A673 (cell line): ENCODE data around the gene CLEC5A. TPM values are rescaled to one million over a fixed set of nuclear protein-coding genes. Genes with fewer than 3 reads are reported as not detected.

Experiments
- BruUV-seq: library from RNA; stranded (reverse); fragments of 400-500 nt; replicated peaks from 2 replicates; lab custom pipeline; 2021; lab: Mats Ljungman, UMichigan
- CTCF ChIA-PET: fragments of 300-600 bp; sonication (Branson Sonifier 250); formaldehyde crosslinking; loops from one replicate; lab custom pipeline; 2022; ENCODE audit warnings: antibody characterized with exemption; lab: Charles Lee
- POLR2A ChIA-PET: fragments of 300-600 bp; sonication (Branson Sonifier 250); formaldehyde crosslinking; loops from one replicate; lab custom pipeline; 2022; ENCODE audit warnings: antibody characterized with exemption; ENCODE audit not compliant: low non-redundant PET; lab: Charles Lee
- DNase-seq: peaks from one replicate; pipeline ENCODE4 v3.0.0-alpha.2; 2015; ENCODE audit warnings: low spot score
- H3K27ac ChIP-seq: fragments of 200-600 bp; sonication (generic); 2 replicates; pipeline ENCODE4 v1.5.1; 2016; ENCODE audit warnings: mixed run types, low read depth, mild to moderate bottlenecking, mixed read lengths, antibody characterized with exemption, low read length; ENCODE audit not compliant: poor library complexity, severe bottlenecking
- H3K27me3 ChIP-seq: fragments of 200-600 bp; sonication (generic); replicated peaks from 2 replicates; pipeline ENCODE4 v1.6.1; 2017; ENCODE audit warnings: mixed run types, low read depth, mild to moderate bottlenecking, mixed read lengths, antibody characterized with exemption, low read length; ENCODE audit not compliant: insufficient read depth, poor library complexity
- H3K36me3 ChIP-seq: fragments of 200-600 bp; sonication (generic); 2 replicates; pipeline ENCODE4 v1.6.1; 2016; ENCODE audit warnings: mixed run types, mild to moderate bottlenecking, mixed read lengths, antibody characterized with exemption, low read length; ENCODE audit not compliant: insufficient read depth, poor library complexity, severe bottlenecking
- H3K4me1 ChIP-seq: fragments of 200-600 bp; sonication (generic); 2 replicates; pipeline ENCODE4 v1.6.1; 2017; ENCODE audit warnings: mixed run types, mild to moderate bottlenecking, mixed read lengths, antibody characterized with exemption, low read length; ENCODE audit not compliant: insufficient read depth, poor library complexity, severe bottlenecking
- H3K4me3 ChIP-seq: fragments of 200-600 bp; sonication (generic); 2 replicates; pipeline ENCODE4 v1.5.1; 2016; ENCODE audit warnings: low read depth, mixed run types, mild to moderate bottlenecking, mixed read lengths, low read length; ENCODE audit not compliant: poor library complexity, severe bottlenecking
- H3K9me3 ChIP-seq: fragments of 200-600 bp; sonication (generic); 2 replicates; pipeline ENCODE4 v1.6.1; 2016; ENCODE audit warnings: mixed run types, low read depth, mild to moderate bottlenecking, mixed read lengths, antibody characterized with exemption, low read length; ENCODE audit not compliant: poor library complexity, severe bottlenecking
- EZH2 ChIP-seq: fragments of 200-600 bp; sonication (generic); IDR thresholded peaks from 2 replicates; pipeline ENCODE4 v1.6.1; 2017; ENCODE audit warnings: borderline replicate concordance, low read depth, mild to moderate bottlenecking, mixed read lengths, antibody characterized with exemption, low read length; ENCODE audit not compliant: poor library complexity, severe bottlenecking
- intact Hi-C: fragments of 100-400 bp; cut with micrococcal nuclease; formaldehyde crosslinking; loops from one replicate; pipeline ENCODE4 v1.10.0; 2022; ENCODE audit not compliant: unreplicated experiment
- total RNA-seq: library from RNA; stranded (reverse); gene quantifications from 2 replicates; pipeline ENCODE4 v1.2.3, GENCODE V29; 2021
- TF ChIP-seq, protein P1 (sequence below): fragments of 300-800, 200-600 bp; sonication (generic); conservative IDR thresholded peaks from 2 replicates; pipeline ENCODE4 v1.5.1; 2017; ENCODE audit warnings: low read depth, mild to moderate bottlenecking, antibody characterized with exemption, low read length, moderate library complexity, mixed read lengths

The CLEC5A gene
- total RNA-seq, 1 experiment from 2014 or later = not detected

DNA sequence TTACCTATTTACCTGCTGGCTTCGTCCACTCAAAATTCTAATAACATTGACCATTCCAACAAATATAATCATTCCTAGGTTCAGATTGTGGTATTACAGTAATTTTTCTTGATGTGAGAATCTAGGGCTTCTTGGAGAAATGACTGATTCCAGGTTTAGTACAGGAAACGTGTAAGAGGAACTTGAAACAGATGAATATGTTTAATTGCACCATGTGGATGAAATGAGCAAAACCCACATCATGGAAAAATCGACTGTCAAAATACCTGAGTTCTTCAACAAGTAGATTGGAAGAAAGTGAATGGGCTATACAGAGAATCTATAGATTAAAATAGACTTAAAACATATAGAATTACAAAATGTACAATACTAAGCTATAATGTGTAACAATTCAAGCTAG lies 55.4 kb downstream of the CLEC5A start:
- Histone ChIP-seq H3K27me3 (no peaks in the 10 kb centered on the region), H3K27ac (no peak overlapping the region), H3K36me3 (no peaks in the 10 kb centered on the region), H3K4me3 (no peak overlapping the region), H3K9me3 (no peaks in the 10 kb centered on the region), H3K4me1 (no peaks in the 10 kb centered on the region)
- no TSS peak for BruUV-seq
- TF ChIP-seq, protein P1, sequence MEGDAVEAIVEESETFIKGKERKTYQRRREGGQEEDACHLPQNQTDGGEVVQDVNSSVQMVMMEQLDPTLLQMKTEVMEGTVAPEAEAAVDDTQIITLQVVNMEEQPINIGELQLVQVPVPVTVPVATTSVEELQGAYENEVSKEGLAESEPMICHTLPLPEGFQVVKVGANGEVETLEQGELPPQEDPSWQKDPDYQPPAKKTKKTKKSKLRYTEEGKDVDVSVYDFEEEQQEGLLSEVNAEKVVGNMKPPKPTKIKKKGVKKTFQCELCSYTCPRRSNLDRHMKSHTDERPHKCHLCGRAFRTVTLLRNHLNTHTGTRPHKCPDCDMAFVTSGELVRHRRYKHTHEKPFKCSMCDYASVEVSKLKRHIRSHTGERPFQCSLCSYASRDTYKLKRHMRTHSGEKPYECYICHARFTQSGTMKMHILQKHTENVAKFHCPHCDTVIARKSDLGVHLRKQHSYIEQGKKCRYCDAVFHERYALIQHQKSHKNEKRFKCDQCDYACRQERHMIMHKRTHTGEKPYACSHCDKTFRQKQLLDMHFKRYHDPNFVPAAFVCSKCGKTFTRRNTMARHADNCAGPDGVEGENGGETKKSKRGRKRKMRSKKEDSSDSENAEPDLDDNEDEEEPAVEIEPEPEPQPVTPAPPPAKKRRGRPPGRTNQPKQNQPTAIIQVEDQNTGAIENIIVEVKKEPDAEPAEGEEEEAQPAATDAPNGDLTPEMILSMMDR = no peak
- no peak for TF ChIP-seq EZH2
- ChIA-PET CTCF (no interaction called here), POLR2A (no interaction called here)
- intact Hi-C loops = no loop called here
- DNase-seq = no peak

DNA sequence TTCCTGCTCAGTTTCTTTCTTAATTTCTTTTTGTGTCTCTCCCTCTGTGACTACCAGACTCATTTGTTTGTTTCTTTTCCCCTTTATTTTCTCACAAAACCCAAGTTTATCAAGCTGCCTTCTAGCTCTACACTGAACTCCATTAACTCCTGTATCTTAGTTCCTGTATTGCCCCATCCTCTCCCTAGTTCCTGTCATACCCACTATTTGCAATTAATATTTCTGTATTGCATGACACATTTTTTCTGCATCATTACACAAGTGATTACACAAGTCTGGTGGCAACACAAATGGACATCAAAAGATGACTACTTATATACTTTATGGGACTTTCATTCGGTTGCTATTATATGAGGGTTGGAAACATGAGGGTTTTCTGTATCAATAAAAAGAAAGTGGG lies 57.5 kb downstream of the CLEC5A start:
- DNase-seq = no peak
- Histone ChIP-seq H3K36me3 (no peaks in the 10 kb centered on the region), H3K27me3 (no peaks in the 10 kb centered on the region), H3K9me3 (no peaks in the 10 kb centered on the region), H3K4me3 (no peak overlapping the region), H3K4me1 (no peaks in the 10 kb centered on the region), H3K27ac (no peak overlapping the region)
- ChIA-PET POLR2A (no interaction called here), CTCF (interaction anchor here (0.7 kb wide), 1 partner anchor 473 kb away, joined by 4 read pairs; no protein-coding TSS in a partner anchor)
- TF ChIP-seq, protein P1 = no peak
- TF ChIP-seq EZH2 = no peak
- BruUV-seq = no TSS peak
- intact Hi-C loops = no loop called here

DNA sequence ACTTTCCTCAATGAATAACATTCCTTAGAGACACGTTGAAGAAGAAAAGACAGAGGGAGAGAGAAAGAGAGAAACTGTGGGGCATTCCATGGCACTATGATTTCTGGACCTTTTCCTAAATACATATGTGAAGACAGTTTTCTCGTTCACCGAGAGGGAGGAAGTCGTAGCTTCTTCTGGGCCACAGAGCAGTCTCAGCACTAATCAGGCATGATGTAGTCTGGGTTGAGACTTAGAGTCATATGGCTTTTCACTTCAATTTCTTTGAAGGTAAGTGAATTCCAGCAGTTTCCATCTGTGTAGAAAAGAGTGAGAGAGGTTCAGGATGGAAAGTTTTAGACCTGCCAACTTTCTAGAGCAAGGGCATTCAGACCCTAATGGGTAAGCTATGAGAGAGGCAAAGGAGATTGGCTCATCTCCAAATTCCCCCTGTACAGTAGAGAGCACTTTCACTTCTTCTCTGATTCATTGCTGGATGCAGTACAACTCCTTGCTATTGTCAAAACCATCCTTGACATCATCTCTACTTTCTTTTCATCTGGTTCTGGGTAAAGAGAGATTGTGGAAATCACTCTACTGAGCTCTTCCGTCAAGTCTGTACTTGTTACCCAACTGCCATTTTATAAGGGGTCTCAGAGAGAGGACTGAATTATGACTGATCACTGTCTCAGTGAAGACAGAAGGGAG lies 62.1 kb downstream of the CLEC5A start:
- ChIA-PET POLR2A (no interaction called here), CTCF (no interaction called here)
- no peaks in the 10 kb centered on the region for H3K4me1 ChIP-seq
- no TSS peak for BruUV-seq
- intact Hi-C loops = no loop called here
- TF ChIP-seq EZH2 = no peak
- TF ChIP-seq, protein P1 = no peak
- no peaks in the 10 kb centered on the region for H3K36me3 ChIP-seq
- no peak overlapping the region for H3K4me3 ChIP-seq
- H3K27ac ChIP-seq = no peak overlapping the region
- no peak for DNase-seq
- H3K9me3 ChIP-seq = no peaks in the 10 kb centered on the region
- no peaks in the 10 kb centered on the region for H3K27me3 ChIP-seq
